ENCODE data around the gene SPOCK1. TPM values are rescaled to one million over a fixed set of nuclear protein-coding genes. Genes with fewer than 3 reads are reported as not detected.

Gene SPOCK1
- total RNA-seq, 1 experiment from 2014 or later: 10.9 TPM

DNA sequence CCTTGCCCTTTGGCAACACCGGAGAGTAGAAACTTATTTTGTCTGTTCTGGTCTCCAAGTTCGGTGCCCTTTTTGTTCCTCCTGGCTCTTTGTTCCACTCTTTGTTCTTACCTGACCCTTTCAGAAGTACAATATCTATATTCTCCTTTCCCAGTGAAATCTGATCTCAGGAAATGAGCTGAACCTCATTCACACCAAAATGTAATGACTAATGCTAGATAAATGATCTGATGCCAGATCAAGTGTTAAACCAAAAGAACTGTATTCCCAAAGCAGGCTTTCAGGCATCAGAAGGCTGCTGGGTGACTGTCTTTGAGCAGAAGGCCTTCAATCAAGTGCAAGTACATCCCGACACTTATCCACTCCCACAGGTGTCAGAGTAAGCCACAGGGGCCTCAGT is 156.4 kb downstream of the SPOCK1 start:
- Histone ChIP-seq H3K4me1 (ENCODE audit: insufficient read depth, low read length) (peaks cover 6% of the 10 kb centered on the region), H2AFZ (ENCODE audit: low read length) (no peak overlapping the region), H2AK5ac (ENCODE audit: insufficient read length, low read length) (no peak overlapping the region), H3K9ac (ENCODE audit: extremely low read depth, insufficient read length, low read length) (no peak overlapping the region), H4K20me1 (ENCODE audit: control insufficient read depth, insufficient read depth, insufficient read length) (no peaks in the 10 kb centered on the region), H3T11ph (ENCODE audit: low read length) (no peak overlapping the region), H3K4ac (ENCODE audit: low read depth, low read length) (no peak overlapping the region), H3K9me3 (ENCODE audit: control insufficient read depth, low read depth, low read length) (no peaks in the 10 kb centered on the region), H3K27me3 (ENCODE audit: insufficient read depth, low read length) (no peaks in the 10 kb centered on the region), H3K23ac (ENCODE audit: insufficient read length, low read depth, low read length) (no peak overlapping the region), H3K4me2 (ENCODE audit: insufficient read depth, insufficient read length, low read length) (no peak overlapping the region), H4K91ac (ENCODE audit: insufficient read length, low read depth, low read length) (no peak overlapping the region), H3K79me2 (ENCODE audit: insufficient read depth, low read length) (no peaks in the 10 kb centered on the region), H3K79me1 (ENCODE audit: insufficient read depth, low read depth, low read length, poor library complexity, severe bottlenecking) (no peaks in the 10 kb centered on the region), H3K18ac (ENCODE audit: insufficient read length, low read depth, low read length) (no peak overlapping the region), H3K27ac (ENCODE audit: insufficient read length, low read depth, low read length) (no peak overlapping the region), H3K23me2 (ENCODE audit: insufficient read length, low read depth, low read length, poor library complexity, severe bottlenecking) (no peaks in the 10 kb centered on the region), H3K56ac (ENCODE audit: insufficient read length, low read depth, low read length) (no peak overlapping the region), H3K14ac (ENCODE audit: insufficient read depth, low read length) (no peak overlapping the region), H2BK120ac (ENCODE audit: low read depth, low read length, poor library complexity, severe bottlenecking) (no peak overlapping the region), H4K5ac (ENCODE audit: insufficient read length, low read depth, low read length) (no peak overlapping the region), H2BK20ac (ENCODE audit: low read depth, low read length, poor library complexity, severe bottlenecking) (no peak overlapping the region), H2BK15ac (ENCODE audit: low read depth, low read length) (no peak overlapping the region), H2BK5ac (ENCODE audit: insufficient read length, low read length) (no peak overlapping the region), H2BK12ac (ENCODE audit: insufficient read length, low read depth, low read length) (no peak overlapping the region), H4K8ac (replicated peaks; ENCODE audit: insufficient read length, low read depth, low read length) (no peak overlapping the region)
- no peak for DNase-seq
- Mint-ChIP-seq H3K4me3 (no peak overlapping the region), H3K27ac (no peak overlapping the region; a peak in 1 of 7 replicates), H3K27me3 (ENCODE audit: low read depth) (no peaks in the 10 kb centered on the region; the same call in 1 of the 2 replicates), H3K36me3 (ENCODE audit: insufficient read depth in 1 of 3, low read depth in 3 of 3) (no peaks in the 10 kb centered on the region), H3K9me3 (no peaks in the 10 kb centered on the region), H3K4me1 (peaks cover 28 to 31% of the 10 kb centered on the region in 2 experiments)
- TF ChIP-seq, protein P1, sequence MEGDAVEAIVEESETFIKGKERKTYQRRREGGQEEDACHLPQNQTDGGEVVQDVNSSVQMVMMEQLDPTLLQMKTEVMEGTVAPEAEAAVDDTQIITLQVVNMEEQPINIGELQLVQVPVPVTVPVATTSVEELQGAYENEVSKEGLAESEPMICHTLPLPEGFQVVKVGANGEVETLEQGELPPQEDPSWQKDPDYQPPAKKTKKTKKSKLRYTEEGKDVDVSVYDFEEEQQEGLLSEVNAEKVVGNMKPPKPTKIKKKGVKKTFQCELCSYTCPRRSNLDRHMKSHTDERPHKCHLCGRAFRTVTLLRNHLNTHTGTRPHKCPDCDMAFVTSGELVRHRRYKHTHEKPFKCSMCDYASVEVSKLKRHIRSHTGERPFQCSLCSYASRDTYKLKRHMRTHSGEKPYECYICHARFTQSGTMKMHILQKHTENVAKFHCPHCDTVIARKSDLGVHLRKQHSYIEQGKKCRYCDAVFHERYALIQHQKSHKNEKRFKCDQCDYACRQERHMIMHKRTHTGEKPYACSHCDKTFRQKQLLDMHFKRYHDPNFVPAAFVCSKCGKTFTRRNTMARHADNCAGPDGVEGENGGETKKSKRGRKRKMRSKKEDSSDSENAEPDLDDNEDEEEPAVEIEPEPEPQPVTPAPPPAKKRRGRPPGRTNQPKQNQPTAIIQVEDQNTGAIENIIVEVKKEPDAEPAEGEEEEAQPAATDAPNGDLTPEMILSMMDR (conservative IDR thresholded peaks at IDR 0.05): no peak
- WGBS (ENCODE audit: extremely low coverage, insufficient read length, low lambda C conversion rate): no CpG with 5 or more reads among the region's 3 CpGs

Measured in H9 (cell line).